ENCODE measurements around the gene ROBO2.

ROBO2 gene

GRCh38 chr3:77436908-77437307, 397.0 kb downstream of the ROBO2 start:
- TF ChIP-seq, protein P1, sequence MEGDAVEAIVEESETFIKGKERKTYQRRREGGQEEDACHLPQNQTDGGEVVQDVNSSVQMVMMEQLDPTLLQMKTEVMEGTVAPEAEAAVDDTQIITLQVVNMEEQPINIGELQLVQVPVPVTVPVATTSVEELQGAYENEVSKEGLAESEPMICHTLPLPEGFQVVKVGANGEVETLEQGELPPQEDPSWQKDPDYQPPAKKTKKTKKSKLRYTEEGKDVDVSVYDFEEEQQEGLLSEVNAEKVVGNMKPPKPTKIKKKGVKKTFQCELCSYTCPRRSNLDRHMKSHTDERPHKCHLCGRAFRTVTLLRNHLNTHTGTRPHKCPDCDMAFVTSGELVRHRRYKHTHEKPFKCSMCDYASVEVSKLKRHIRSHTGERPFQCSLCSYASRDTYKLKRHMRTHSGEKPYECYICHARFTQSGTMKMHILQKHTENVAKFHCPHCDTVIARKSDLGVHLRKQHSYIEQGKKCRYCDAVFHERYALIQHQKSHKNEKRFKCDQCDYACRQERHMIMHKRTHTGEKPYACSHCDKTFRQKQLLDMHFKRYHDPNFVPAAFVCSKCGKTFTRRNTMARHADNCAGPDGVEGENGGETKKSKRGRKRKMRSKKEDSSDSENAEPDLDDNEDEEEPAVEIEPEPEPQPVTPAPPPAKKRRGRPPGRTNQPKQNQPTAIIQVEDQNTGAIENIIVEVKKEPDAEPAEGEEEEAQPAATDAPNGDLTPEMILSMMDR (IDR thresholded peaks at IDR 0.05; ENCODE audit: borderline replicate concordance, control extremely low read depth, extremely low read depth, insufficient read depth, missing control alignments), result no peak
- in situ Hi-C loops (cut with MboI; ENCODE audit: low sequenced_read_pairs, unreplicated experiment), result no loop called here

DNA sequence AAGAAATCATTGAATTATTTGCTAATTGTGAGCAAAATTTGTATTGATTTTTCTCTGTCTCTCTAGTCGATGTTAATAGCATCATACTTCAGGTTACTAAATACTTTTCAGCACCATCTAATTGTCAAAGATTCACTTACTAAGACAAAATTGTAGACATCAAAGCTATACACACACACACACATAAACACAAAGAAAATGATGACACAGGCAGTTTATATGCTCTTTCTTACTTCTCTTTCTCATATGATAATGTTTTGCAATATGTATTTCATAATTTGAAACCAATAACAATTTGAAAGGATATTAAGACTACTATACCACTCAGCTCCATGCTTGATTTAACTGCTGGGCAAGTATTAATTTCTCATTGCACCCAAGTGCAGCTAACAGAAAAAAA, 406.2 kb downstream of the ROBO2 start:
- in situ Hi-C loops (cut with MboI; ENCODE audit: low sequenced_read_pairs, unreplicated experiment), result no loop called here
- no peak for DNase-seq (ENCODE audit: low spot score)
- TF ChIP-seq, protein P1 (IDR thresholded peaks at IDR 0.05; ENCODE audit: borderline replicate concordance, control extremely low read depth, extremely low read depth, insufficient read depth, missing control alignments), result no peak

More at GRCh38 chr3:77436908-77437307, 397.0 kb downstream of the ROBO2 start:
- DNase-seq (ENCODE audit: low spot score), result no peak

DNA sequence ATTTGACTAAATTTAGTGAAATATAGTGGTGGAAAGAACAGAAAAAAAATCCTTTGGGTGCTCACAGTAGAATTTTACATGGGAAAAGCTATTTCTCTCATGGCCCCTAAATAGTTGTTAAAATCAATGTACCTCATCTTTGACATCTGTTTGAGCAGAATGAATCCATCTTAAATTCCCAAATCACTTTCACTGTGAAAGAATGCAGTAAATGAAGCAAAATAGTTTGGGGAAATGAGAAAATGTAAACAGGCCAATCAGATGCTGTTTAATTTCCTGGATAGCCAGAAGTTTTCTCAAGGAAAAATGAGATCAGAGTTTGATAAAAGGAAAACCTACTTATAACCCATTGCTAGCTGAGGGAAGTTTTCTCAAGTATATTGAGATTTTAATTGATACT, 406.9 kb downstream of the ROBO2 start:
- DNase-seq (ENCODE audit: low spot score), result no peak
- TF ChIP-seq, protein P1 (IDR thresholded peaks at IDR 0.05; ENCODE audit: borderline replicate concordance, control extremely low read depth, extremely low read depth, insufficient read depth, missing control alignments), result no peak
- in situ Hi-C loops (cut with MboI; ENCODE audit: low sequenced_read_pairs, unreplicated experiment), result no loop called here

DNA sequence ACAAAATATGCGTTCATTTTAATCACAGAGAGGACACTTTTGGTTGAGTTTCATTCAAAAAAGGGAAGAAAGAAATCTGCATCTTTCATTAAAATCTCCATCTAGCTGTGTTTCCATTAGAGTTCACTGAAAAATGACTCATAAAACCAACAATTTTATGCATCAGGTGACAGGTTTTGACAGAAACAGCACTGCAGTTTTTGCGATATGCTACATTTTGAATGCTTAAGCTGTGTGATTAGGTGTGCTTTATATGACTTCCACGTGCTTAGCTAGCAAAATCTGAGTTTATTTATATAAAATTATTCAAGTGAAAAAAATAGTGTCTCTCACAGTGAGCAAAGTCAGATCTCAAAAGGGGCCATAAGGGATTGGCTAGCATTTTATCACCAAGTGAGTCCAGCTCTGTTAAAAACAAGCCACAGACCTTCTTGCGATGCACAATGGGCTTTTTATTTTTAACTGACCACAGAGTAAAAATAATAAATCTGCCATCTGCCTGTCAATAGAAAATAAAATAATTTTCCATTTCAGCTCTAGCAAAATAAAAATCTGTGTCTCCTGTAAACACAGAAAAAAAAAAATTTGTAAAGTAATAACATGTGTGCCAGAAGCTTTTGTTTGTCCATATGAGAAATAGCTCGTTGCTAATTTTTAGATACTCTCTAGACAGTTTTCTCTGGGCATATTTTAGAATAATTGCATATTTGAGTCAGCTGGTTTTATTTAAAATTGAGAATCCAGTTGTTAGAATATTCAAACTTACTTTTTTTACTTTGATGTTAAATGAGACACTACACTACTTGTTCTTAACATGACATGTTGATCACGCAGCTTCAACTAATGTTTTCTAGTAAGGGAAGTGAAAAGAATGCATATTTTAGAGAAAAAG, 409.8 kb downstream of the ROBO2 start:
- in situ Hi-C loops (cut with MboI; ENCODE audit: low sequenced_read_pairs, unreplicated experiment), result no loop called here
- TF ChIP-seq, protein P1 (IDR thresholded peaks at IDR 0.05; ENCODE audit: borderline replicate concordance, control extremely low read depth, extremely low read depth, insufficient read depth, missing control alignments), result no peak
- DNase-seq (ENCODE audit: low spot score), result no peak

DNA sequence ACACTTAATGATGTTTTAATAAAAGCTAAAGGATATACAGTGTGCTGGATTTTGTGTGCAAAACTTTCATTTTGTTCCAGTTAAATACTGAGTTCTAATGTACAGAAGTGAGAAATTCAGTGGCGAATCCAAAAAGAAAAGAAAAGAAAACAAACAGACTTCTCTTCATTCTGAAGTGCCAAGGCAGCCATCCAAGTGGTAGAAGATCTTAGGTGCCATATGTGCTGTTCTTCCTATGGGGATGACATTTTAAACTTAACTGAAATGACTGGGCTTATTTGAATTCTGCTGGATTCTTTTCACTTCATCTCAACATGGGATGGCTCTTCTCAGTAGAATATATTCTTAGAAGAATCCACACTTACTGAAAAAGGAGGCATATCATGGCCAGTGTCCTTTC, 416.5 kb downstream of the ROBO2 start:
- in situ Hi-C loops (cut with MboI; ENCODE audit: low sequenced_read_pairs, unreplicated experiment), result no loop called here
- TF ChIP-seq, protein P1 (IDR thresholded peaks at IDR 0.05; ENCODE audit: borderline replicate concordance, control extremely low read depth, extremely low read depth, insufficient read depth, missing control alignments), result no peak
- no peak for DNase-seq (ENCODE audit: low spot score)

GRCh38 chr3:77456906-77457305, 417.0 kb downstream of the ROBO2 start:
- TF ChIP-seq, protein P1 (IDR thresholded peaks at IDR 0.05; ENCODE audit: borderline replicate concordance, control extremely low read depth, extremely low read depth, insufficient read depth, missing control alignments), result no peak
- in situ Hi-C loops (cut with MboI; ENCODE audit: low sequenced_read_pairs, unreplicated experiment), result no loop called here
- DNase-seq (ENCODE audit: low spot score), result no peak
